K562 (cell line): ENCODE results near the gene RBM28. TPM values are rescaled to one million over a fixed set of nuclear protein-coding genes. Genes with fewer than 3 reads are reported as not detected.

Source experiments
- BMI1 ChIP-seq: fragments of 150-350 bp; IDR thresholded peaks from 2 replicates; pipeline ENCODE4 v1.6.1; 2014; ENCODE audit warnings: low read length
- HES1 ChIP-seq: fragments of 450-650 bp; IDR thresholded peaks from 2 replicates; pipeline ENCODE4 v1.6.1; 2016; ENCODE audit warnings: low read depth, mild to moderate bottlenecking, moderate library complexity
- KAT7 ChIP-seq: sonication (generic); formaldehyde crosslinking; IDR thresholded peaks from 2 replicates; pipeline ENCODE4 v1.8.0; 2022; ENCODE audit warnings: missing genetic modification reagents, mild to moderate bottlenecking, borderline replicate concordance
- KDM4B ChIP-seq, 2 experiments: fragments of 450-650 bp in 1 of 2; sonication (generic) in 1 of 2; IDR thresholded peaks; 2 replicates each; pipeline ENCODE4 v1.6.1; 2016 to 2017; ENCODE audit warnings: borderline replicate concordance in 2 of 2, antibody characterized with exemption in 1 of 2, low read depth in 1 of 2, mild to moderate bottlenecking in 1 of 2
- NONO ChIP-seq, 2 experiments: fragments of 200-400 bp in 1 of 2; fragments of 450-650 bp in 1 of 2; formaldehyde crosslinking in 1 of 2; IDR thresholded peaks; 2 replicates each; pipeline ENCODE4 v1.6.1; 2017; ENCODE audit warnings: low read depth in 2 of 2, mild to moderate bottlenecking in 2 of 2, moderate library complexity in 2 of 2, low read length in 1 of 2
- NR2F6 ChIP-seq: fragments of 450-650 bp; formaldehyde crosslinking; IDR thresholded peaks from 2 replicates; pipeline ENCODE4 v1.4.0; 2020; ENCODE audit warnings: mild to moderate bottlenecking
- PHB ChIP-seq: fragments of 250-450 bp; sonication (Bioruptor Pico); IDR thresholded peaks from 2 replicates; pipeline ENCODE4 v1.5.0; 2021
- PHF8 ChIP-seq: fragments of 200-600 bp; sonication (generic); IDR thresholded peaks from 2 replicates; pipeline ENCODE4 v1.6.1; 2012; ENCODE audit warnings: mixed run types, mild to moderate bottlenecking, inconsistent platforms, low read length, moderate library complexity, borderline replicate concordance
- POLR2G ChIP-seq: fragments of 200-400 bp; formaldehyde crosslinking; IDR thresholded peaks from 2 replicates; pipeline ENCODE4 v1.6.1; 2017; ENCODE audit warnings: low read depth, mild to moderate bottlenecking, antibody characterized with exemption, low read length, moderate library complexity
- RBM22 ChIP-seq: fragments of 200-400 bp; formaldehyde crosslinking; IDR thresholded peaks from 2 replicates; pipeline ENCODE4 v1.6.1; 2018; ENCODE audit warnings: low read length, low read depth; ENCODE audit not compliant: poor library complexity, severe bottlenecking
- RBM39 ChIP-seq: fragments of 200-400 bp; formaldehyde crosslinking; optimal IDR thresholded peaks from 2 replicates; pipeline ENCODE3; 2018; ENCODE audit warnings: low read depth, low read length
- TBL1XR1 ChIP-seq, 2 experiments: IDR thresholded peaks; 2 replicates each; pipeline ENCODE4 v1.6.1; 2012; ENCODE audit warnings: improper control_type of control experiment in 2 of 2, low read length in 2 of 2, mild to moderate bottlenecking in 1 of 2
- TRIM24 ChIP-seq, 2 experiments: fragments of 450-650 bp; IDR thresholded peaks; 2 replicates each; pipeline ENCODE4 v1.6.1; 2016
- WHSC1 ChIP-seq: IDR thresholded peaks from one replicate; pipeline ENCODE4 v1.6.1; 2012; ENCODE audit warnings: low read length, control low read depth, inconsistent platforms
- YBX1 ChIP-seq: fragments of 450-650 bp; IDR thresholded peaks from 2 replicates; pipeline ENCODE4 v1.7.1; 2016; ENCODE audit warnings: mild to moderate bottlenecking
- ZBTB40 ChIP-seq, 2 experiments: fragments of 450-650 bp in 1 of 2; sonication (generic) in 1 of 2; formaldehyde crosslinking in 1 of 2; IDR thresholded peaks; 2 replicates each; pipeline versions ENCODE4 v1.7.1 to v1.9.0; 2016 to 2022; ENCODE audit warnings: inconsistent platforms in 1 of 2, mild to moderate bottlenecking in 1 of 2, missing genetic modification reagents in 1 of 2
- ZNF324 ChIP-seq: fragments of 250-450 bp; sonication (Bioruptor Pico); IDR thresholded peaks from 2 replicates; pipeline ENCODE4 v1.4.0; 2020; ENCODE audit warnings: mild to moderate bottlenecking
- ZNF584 ChIP-seq: fragments of 200-800 bp; sonication (Bioruptor generic); IDR thresholded peaks from 2 replicates; pipeline ENCODE4 v1.6.1; 2016; ENCODE audit warnings: low read depth, mild to moderate bottlenecking, missing genetic modification characterization, missing compliant biosample characterization
- ZNF780A ChIP-seq: fragments of 250-450 bp; sonication (Bioruptor Pico); IDR thresholded peaks from 2 replicates; pipeline ENCODE4 v1.5.0; 2021; ENCODE audit warnings: mild to moderate bottlenecking
- ZSCAN29 ChIP-seq: fragments of 450-650 bp; IDR thresholded peaks from 2 replicates; pipeline ENCODE4 v1.6.1; 2017
- polyA plus RNA-seq, 8 experiments: library from polyadenylated mRNA; depleted of rRNA in 4 of 8; stranded (reverse) in 5 of 8; unstranded in 3 of 8; fragments of >200 nt; fragmentation: Nextera tagmentation in 2 of 8; fragmentation: Illumina TruSeq in 1 of 8; extraction: Ambion mirVana in 2 of 8; extraction: Trizol in 1 of 8; gene quantifications; 2 replicates each; pipeline versions ENCODE4 v1.2.1 to v1.2.3, GENCODE V29; 2011 to 2014; ENCODE audit warnings: inconsistent platforms in 1 of 8, missing spikeins in 1 of 8
- total RNA-seq, 7 experiments: library from RNA; depleted of rRNA in 6 of 7; stranded (reverse); fragments of >200 nt in 6 of 7; fragmentation: Illumina TruSeq in 2 of 7; extraction: Trizol in 2 of 7; gene quantifications; 2 replicates each; pipeline versions ENCODE4 v1.2.1 to v1.2.3, GENCODE V29; 2011 to 2021; ENCODE audit warnings: low replicate concordance in 1 of 7

Gene RBM28
- total and polyA plus RNA-seq, 9 of the 15 experiments (the other 6 are each of a cell fraction or from before 2014, with no cell fraction given), result 65.8 to 213 (median 138) TPM

- TF ChIP-seq ZBTB40 (IDR thresholded peaks at IDR 0.05) (peak; percentile 11; the same call in 1 of the 2 replicates), ZBTB40 (CRISPR knock-in tag; IDR thresholded peaks at IDR 0.05) (no peak), TRIM24 (IDR thresholded peaks at IDR 0.05) (no peak), HES1 (no peak), PHB (CRISPR knock-in tag) (0 out of 2 replicates have a peak, but pooled peaks have one; percentile 10), ZNF584 (CRISPR knock-in tag) (0 out of 2 replicates have a peak, but pooled peaks have one; percentile 3), NONO (IDR thresholded peaks at IDR 0.05; ENCODE audit: low read depth in 2 of 2, low read length in 1 of 2) (no peak), YBX1 (no peak), ZNF324 (no peak), NR2F6 (CRISPR knock-in tag) (no peak), PHF8 (no peak), RBM22 (no peak), POLR2G (peak; percentile 66), BMI1 (no peak), RBM39 (no peak), TBL1XR1 (IDR thresholded peaks at IDR 0.05; ENCODE audit: low read length in 2 of 2) (no peak), WHSC1 (no peak), ZSCAN29 (no peak), KDM4B (IDR thresholded peaks at IDR 0.05; ENCODE audit: borderline replicate concordance in 2 of 2, low read depth in 1 of 2) (peak in 1 of 2 experiments; percentile 36; a peak in 1 of 4 replicates), KAT7 (no peak), ZNF780A (CRISPR knock-in tag) (no peak)
These were observed 76.1 kb downstream of the RBM28 start (continued) for GRCh38 chr7:128267595-128267924.
